BLaER1 treated with 17β-estradiol and CSF1 and Interleukin-3, amounts not matched to agents 10 nM and 100 nM (cell line): ENCODE data around the gene ST8SIA2.
"Not testable (repeated sequence)": the region's sequence is repeated elsewhere in the genome, so short reads cannot be mapped to it uniquely, and the experiment has no call there.

ENCODE experiments used
- H3K27ac ChIP-seq, 11 experiments: shearing (Covaris generic); formaldehyde crosslinking; 2 replicates each; pipeline ENCODE4 v1.8.1; 2022
- H3K27me3 ChIP-seq, 11 experiments: shearing (Covaris generic); formaldehyde crosslinking; 2 replicates each; pipeline ENCODE4 v1.8.1; 2022
- H3K36me3 ChIP-seq, 11 experiments: shearing (Covaris generic); formaldehyde crosslinking; 2 replicates each; pipeline ENCODE4 v1.8.1; 2022
- H3K4me1 ChIP-seq, 10 experiments: shearing (Covaris generic); formaldehyde crosslinking; 2 replicates each; pipeline ENCODE4 v1.8.1; 2022
- H3K4me2 ChIP-seq, 11 experiments: shearing (Covaris generic); formaldehyde crosslinking; 2 replicates each; pipeline ENCODE4 v1.8.1; 2022
- H3K4me3 ChIP-seq, 10 experiments: shearing (Covaris generic); formaldehyde crosslinking; 2 replicates each; pipeline ENCODE4 v1.8.1; 2022
- H3K9ac ChIP-seq, 11 experiments: shearing (Covaris generic); formaldehyde crosslinking; 2 replicates each; pipeline ENCODE4 v1.8.1; 2022
- H3K9me3 ChIP-seq, 11 experiments: shearing (Covaris generic); formaldehyde crosslinking; replicated peaks in 1 of 11; 2 replicates each; pipeline ENCODE4 v1.8.1; 2022
- H4K20me1 ChIP-seq, 11 experiments: shearing (Covaris generic); formaldehyde crosslinking; 2 replicates each; pipeline ENCODE4 v1.8.1; 2022
- Cebpa-rat ChIP-seq, 11 experiments: shearing (Covaris generic); IDR thresholded peaks; 2 replicates each; pipeline ENCODE4 v1.8.1; 2022

The ST8SIA2 gene

DNA sequence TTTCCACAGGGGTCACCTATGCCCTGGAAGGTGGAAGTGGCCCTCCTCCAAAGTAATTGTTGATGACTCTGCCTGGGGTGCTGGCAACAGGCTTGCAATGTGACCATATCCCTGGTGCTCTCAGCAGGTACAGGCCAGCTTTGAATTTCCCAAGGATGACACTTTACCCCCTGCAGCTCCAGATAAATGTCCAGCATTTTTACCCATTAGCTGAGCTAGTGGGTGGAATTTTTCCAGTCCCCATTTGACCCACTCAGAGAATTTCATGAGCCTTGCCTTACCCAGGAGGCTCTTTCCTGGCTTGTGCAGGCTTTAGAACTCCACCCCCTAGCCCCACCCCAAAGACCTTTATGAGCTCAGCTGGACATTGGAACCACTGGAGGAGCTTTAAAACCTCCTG lies 77.6 kb downstream of the ST8SIA2 start:
- TF ChIP-seq Cebpa-rat (IDR thresholded peaks at IDR 0.05) = no peak
- H3K4me2 ChIP-seq = no peak overlapping the region
- H3K4me3 ChIP-seq = no peak overlapping the region
- H3K27me3 ChIP-seq = no peaks in the 10 kb centered on the region
- H3K9me3 ChIP-seq = no peaks in the 10 kb centered on the region; a peak in 1 of 22 replicates
- H3K27ac ChIP-seq = no peak overlapping the region
- H3K36me3 ChIP-seq = peaks cover 0 to 17% (median under 1%) of the 10 kb centered on the region in 11 experiments; a peak in 10 of 22 replicates
- H4K20me1 ChIP-seq = no peaks in the 10 kb centered on the region; a peak in 1 of 22 replicates
- no peaks in the 10 kb centered on the region for H3K4me1 ChIP-seq
- no peak overlapping the region for H3K9ac ChIP-seq

- Histone ChIP-seq H3K4me2 (no peak overlapping the region), H3K27me3 (no peaks in the 10 kb centered on the region), H3K9me3 (no peaks in the 10 kb centered on the region), H3K27ac (no peak overlapping the region), H3K4me3 (no peak overlapping the region), H4K20me1 (no peaks in the 10 kb centered on the region; a peak in 1 of 22 replicates), H3K4me1 (no peaks in the 10 kb centered on the region), H3K9ac (no peak overlapping the region), H3K36me3 (no peaks in the 10 kb centered on the region)
- no peak for TF ChIP-seq Cebpa-rat (IDR thresholded peaks at IDR 0.05)
Measured at GRCh38 chr15:92473756-92474155, 80.1 kb downstream of the ST8SIA2 start.

GRCh38 chr15:92479730-92480129 lies 86.0 kb downstream of the ST8SIA2 start:
- not testable (repeated sequence) for H3K9me3 ChIP-seq, H3K9ac ChIP-seq, H3K27me3 ChIP-seq, H3K4me2 ChIP-seq, H4K20me1 ChIP-seq, H3K27ac ChIP-seq, H3K4me1 ChIP-seq, H3K36me3 ChIP-seq, H3K4me3 ChIP-seq

- H3K36me3 ChIP-seq = no peaks in the 10 kb centered on the region
- TF ChIP-seq Cebpa-rat (IDR thresholded peaks at IDR 0.05) = no peak
- H3K9ac ChIP-seq = no peak overlapping the region
- H3K4me3 ChIP-seq = no peak overlapping the region
- no peaks in the 10 kb centered on the region for H3K27me3 ChIP-seq
- peaks cover 0 to 8% (median 0%) of the 10 kb centered on the region in 11 experiments; a peak in 2 of 22 replicates for H3K9me3 ChIP-seq
- no peaks in the 10 kb centered on the region for H4K20me1 ChIP-seq
- H3K4me2 ChIP-seq = no peak overlapping the region
- no peaks in the 10 kb centered on the region for H3K4me1 ChIP-seq
- no peak overlapping the region for H3K27ac ChIP-seq
Measured at GRCh38 chr15:92480361-92480760, 86.7 kb downstream of the ST8SIA2 start.

DNA sequence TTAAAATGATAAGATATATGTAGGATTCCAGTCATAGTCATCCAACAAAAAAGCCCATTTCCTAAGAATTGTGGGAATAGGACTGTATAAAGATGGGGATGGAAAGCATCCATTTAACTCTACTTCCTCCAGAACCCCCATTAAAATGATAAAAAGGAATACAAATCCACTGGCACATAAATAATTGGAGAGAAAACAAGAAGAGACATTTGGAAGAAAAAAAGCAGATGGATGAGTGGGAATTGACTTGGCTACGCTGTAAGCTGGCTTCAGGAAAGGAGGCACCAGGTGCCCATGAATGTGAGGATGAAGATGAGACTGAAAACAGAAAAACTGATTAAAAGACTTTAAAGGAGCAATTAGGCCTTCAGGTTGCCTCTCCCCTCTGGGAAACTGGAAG lies 91.8 kb downstream of the ST8SIA2 start:
- Histone ChIP-seq H3K27ac (no peak overlapping the region), H3K9ac (no peak overlapping the region), H3K36me3 (no peaks in the 10 kb centered on the region), H3K4me1 (no peaks in the 10 kb centered on the region), H3K9me3 (peaks cover 10 to 14% (median 11%) of the 10 kb centered on the region in 11 experiments; a peak in 21 of 22 replicates), H3K27me3 (no peaks in the 10 kb centered on the region), H4K20me1 (no peaks in the 10 kb centered on the region), H3K4me2 (no peak overlapping the region), H3K4me3 (no peak overlapping the region)
- TF ChIP-seq Cebpa-rat (IDR thresholded peaks at IDR 0.05) = no peak

GRCh38 chr15:92492551-92493115 lies 99.0 kb downstream of the ST8SIA2 start:
- H3K36me3 ChIP-seq = no peaks in the 10 kb centered on the region
- peaks cover 13 to 20% (median 17%) of the 10 kb centered on the region in 11 experiments; a peak in 21 of 22 replicates for H3K9me3 ChIP-seq
- H3K27ac ChIP-seq = no peak overlapping the region
- no peak for TF ChIP-seq Cebpa-rat (IDR thresholded peaks at IDR 0.05)
- H4K20me1 ChIP-seq = no peaks in the 10 kb centered on the region
- no peak overlapping the region for H3K9ac ChIP-seq
- H3K27me3 ChIP-seq = no peaks in the 10 kb centered on the region
- H3K4me3 ChIP-seq = no peak overlapping the region
- H3K4me1 ChIP-seq = no peaks in the 10 kb centered on the region
- no peak overlapping the region for H3K4me2 ChIP-seq

DNA sequence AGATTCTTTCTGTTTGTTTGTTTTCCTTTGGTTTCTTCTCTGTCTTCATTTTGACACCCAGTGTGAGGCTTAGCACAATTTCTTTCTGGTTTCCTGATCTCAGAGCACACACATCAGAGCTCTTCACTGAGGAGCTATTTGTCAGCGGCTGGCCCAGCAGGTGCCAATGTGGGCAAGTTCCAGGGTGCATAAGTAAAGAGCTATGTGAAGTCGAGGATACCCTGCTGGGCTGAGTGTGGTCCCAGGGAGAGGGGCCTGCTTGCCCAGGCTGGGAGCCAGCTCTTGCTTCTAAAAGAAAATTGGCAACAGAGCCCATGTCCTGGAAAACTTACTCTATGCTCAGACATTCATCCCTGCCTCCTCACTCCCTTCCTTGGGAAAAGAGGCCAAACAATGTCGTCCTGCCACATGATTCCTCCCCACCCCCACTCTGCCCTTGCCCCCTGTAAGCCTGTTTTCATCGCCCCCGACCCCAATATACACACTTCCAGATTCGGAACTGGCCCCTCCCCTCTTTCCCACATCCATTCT lies 101.2 kb downstream of the ST8SIA2 start:
- H3K27me3 ChIP-seq = no peaks in the 10 kb centered on the region
- H3K4me3 ChIP-seq = no peak overlapping the region
- TF ChIP-seq Cebpa-rat (IDR thresholded peaks at IDR 0.05) = no peak

GRCh38 chr15:92495446-92495845 lies 101.8 kb downstream of the ST8SIA2 start:
- Histone ChIP-seq H3K9me3 (peaks cover 3 to 8% (median 5%) of the 10 kb centered on the region in 11 experiments; a peak in 16 of 22 replicates), H3K4me3 (no peak overlapping the region), H3K4me1 (no peaks in the 10 kb centered on the region), H3K4me2 (no peak overlapping the region), H4K20me1 (no peaks in the 10 kb centered on the region), H3K36me3 (no peaks in the 10 kb centered on the region), H3K27me3 (no peaks in the 10 kb centered on the region), H3K27ac (no peak overlapping the region), H3K9ac (no peak overlapping the region)
- no peak for TF ChIP-seq Cebpa-rat (IDR thresholded peaks at IDR 0.05)

More for the DNA sequence above, 101.2 kb downstream of the ST8SIA2 start:
- peaks cover 9 to 14% (median 11%) of the 10 kb centered on the region in 11 experiments; a peak in 21 of 22 replicates for H3K9me3 ChIP-seq
- no peaks in the 10 kb centered on the region for H3K4me1 ChIP-seq
- H4K20me1 ChIP-seq = no peaks in the 10 kb centered on the region
- no peak overlapping the region for H3K9ac ChIP-seq
- no peak overlapping the region for H3K27ac ChIP-seq
- no peak overlapping the region for H3K4me2 ChIP-seq
- no peaks in the 10 kb centered on the region for H3K36me3 ChIP-seq

DNA sequence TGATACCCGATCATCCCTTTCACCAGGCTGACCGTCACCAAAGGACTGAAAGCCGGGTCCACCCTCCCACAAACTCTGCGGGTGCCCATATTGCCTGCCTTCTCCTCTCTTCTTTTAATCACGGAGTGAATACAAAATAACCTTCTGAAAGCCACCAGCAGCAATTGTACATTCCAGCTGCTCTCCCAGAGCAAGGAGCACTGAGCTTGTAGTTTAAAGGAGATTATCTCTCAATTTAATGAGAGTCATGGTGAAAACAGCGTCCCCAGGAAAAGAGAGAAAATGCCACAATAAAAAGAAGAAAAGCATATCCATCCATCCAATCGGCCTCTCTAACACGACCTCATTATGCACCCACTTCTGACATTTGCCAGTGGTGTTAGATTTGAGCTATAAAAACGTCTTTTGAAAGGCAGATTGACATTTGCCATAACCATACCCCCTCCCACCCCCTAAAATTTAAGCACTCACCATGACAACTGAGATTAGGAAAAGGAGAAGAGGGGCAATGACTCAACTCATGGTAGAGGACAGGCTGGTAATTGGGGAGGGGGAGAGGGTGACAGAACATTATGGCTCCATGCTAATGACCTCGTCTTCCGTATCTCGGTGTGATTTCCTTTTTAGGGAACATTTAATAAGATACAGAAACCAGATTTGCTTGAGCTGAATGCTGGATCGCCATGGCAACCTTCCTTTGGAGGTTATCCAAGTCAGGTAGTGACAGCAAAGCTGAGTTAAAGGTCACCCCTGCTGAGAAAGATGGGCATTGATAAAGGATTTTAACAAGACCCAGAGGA lies 106.2 kb downstream of the ST8SIA2 start:
- H3K4me3 ChIP-seq = no peak overlapping the region
- no peaks in the 10 kb centered on the region for H3K36me3 ChIP-seq
- H3K4me1 ChIP-seq = peaks cover 0 to 14% (median 0%) of the 10 kb centered on the region in 10 experiments; a peak in 5 of 20 replicates
- no peak overlapping the region for H3K27ac ChIP-seq
- no peak overlapping the region for H3K9ac ChIP-seq
- no peaks in the 10 kb centered on the region for H3K27me3 ChIP-seq
- TF ChIP-seq Cebpa-rat (IDR thresholded peaks at IDR 0.05) = no peak
- no peaks in the 10 kb centered on the region for H4K20me1 ChIP-seq
- H3K9me3 ChIP-seq = no peaks in the 10 kb centered on the region
- H3K4me2 ChIP-seq = no peak overlapping the region
